IPS DF 19.7 (cell line): ENCODE data around the gene MUC22.
"Not testable (repeated sequence)": the region's sequence is repeated elsewhere in the genome, so short reads cannot be mapped to it uniquely, and the experiment has no call there.

Experiments
- DNase-seq: peaks from one replicate; pipeline ENCODE4 v3.0.0-alpha.2; 2013; ENCODE audit warnings: low read depth, low spot score

Gene MUC22

GRCh38 chr6:31037682-31038081, 27.4 kb downstream of the MUC22 start:
- no peak for DNase-seq

GRCh38 chr6:31038559-31038958, 28.3 kb downstream of the MUC22 start:
- no peak for DNase-seq

- no peak for DNase-seq
These were observed 30.5 kb downstream of the MUC22 start for GRCh38 chr6:31040801-31041200.

GRCh38 chr6:31041372-31041974, 31.2 kb downstream of the MUC22 start:
- no peak for DNase-seq

GRCh38 chr6:31042806-31043205, 32.5 kb downstream of the MUC22 start:
- peak; percentile 61 for DNase-seq

- no peak for DNase-seq
These were observed 37.8 kb downstream of the MUC22 start for GRCh38 chr6:31048099-31048498.

GRCh38 chr6:31049518-31049917, 39.2 kb downstream of the MUC22 start:
- no peak for DNase-seq

GRCh38 chr6:31053187-31053586, 42.9 kb downstream of the MUC22 start:
- DNase-seq: not testable (repeated sequence)

GRCh38 chr6:31053873-31054272, 43.6 kb downstream of the MUC22 start:
- DNase-seq: no peak

GRCh38 chr6:31055441-31055840, 45.2 kb downstream of the MUC22 start:
- no peak for DNase-seq

GRCh38 chr6:31057426-31058003, 47.2 kb downstream of the MUC22 start:
- no peak for DNase-seq

- DNase-seq: no peak
These were observed 48.0 kb downstream of the MUC22 start for GRCh38 chr6:31058128-31058894.

GRCh38 chr6:31060145-31060544, 49.9 kb downstream of the MUC22 start:
- no peak for DNase-seq

- no peak for DNase-seq
These were observed 53.7 kb downstream of the MUC22 start for GRCh38 chr6:31063906-31064435.

- no peak for DNase-seq
These were observed 55.3 kb downstream of the MUC22 start for GRCh38 chr6:31065556-31065955.

- DNase-seq: not testable (repeated sequence)
These were observed 56.8 kb downstream of the MUC22 start for GRCh38 chr6:31067028-31067427.

- not testable (repeated sequence) for DNase-seq
These were observed 57.8 kb downstream of the MUC22 start for GRCh38 chr6:31067891-31068668.

GRCh38 chr6:31068669-31069340, 58.5 kb downstream of the MUC22 start:
- peak; percentile 56 for DNase-seq

- DNase-seq: peak; percentile 82
These were observed 60.5 kb downstream of the MUC22 start for GRCh38 chr6:31070711-31071197.

- DNase-seq: no peak
These were observed 64.1 kb downstream of the MUC22 start for GRCh38 chr6:31074401-31074800.

- no peak for DNase-seq
These were observed 65.3 kb downstream of the MUC22 start for GRCh38 chr6:31075528-31075927.
